HG02973 (cell line): ENCODE measurements around the gene CLDN9.
"Not testable (repeated sequence)": the region's sequence is repeated elsewhere in the genome, so short reads cannot be mapped to it uniquely, and the experiment has no call there.

Experiments
- ATAC-seq: cut with Tn5 transposase; IDR thresholded peaks from one replicate; pipeline ENCODE4 v1.9.1; 2021; ENCODE audit warnings: moderate library complexity; ENCODE audit not compliant: unreplicated experiment

CLDN9 gene

GRCh38 chr16:3052571-3053329 lies 40.0 kb downstream of the CLDN9 start:
- ATAC-seq = not testable (repeated sequence)

GRCh38 chr16:3053330-3053710 lies 40.6 kb downstream of the CLDN9 start:
- not testable (repeated sequence) for ATAC-seq

- ATAC-seq = no peak
Measured at GRCh38 chr16:3054965-3055733, 42.4 kb downstream of the CLDN9 start.

- ATAC-seq = not testable (repeated sequence)
Measured at GRCh38 chr16:3055734-3056115, 43.0 kb downstream of the CLDN9 start.

GRCh38 chr16:3056336-3057180 lies 43.8 kb downstream of the CLDN9 start:
- ATAC-seq = no peak

- ATAC-seq = no peak
Measured at GRCh38 chr16:3057181-3058138, 44.7 kb downstream of the CLDN9 start.

GRCh38 chr16:3058139-3059030 lies 45.7 kb downstream of the CLDN9 start:
- peak; percentile 22 for ATAC-seq

- ATAC-seq = peak; percentile 71
Measured at GRCh38 chr16:3059041-3059722, 46.5 kb downstream of the CLDN9 start.

- peak; percentile 3 for ATAC-seq
Measured at GRCh38 chr16:3059723-3060242, 47.1 kb downstream of the CLDN9 start.

GRCh38 chr16:3060339-3061127 lies 47.8 kb downstream of the CLDN9 start:
- no peak for ATAC-seq

GRCh38 chr16:3062553-3062952 lies 49.8 kb downstream of the CLDN9 start:
- no peak for ATAC-seq

- no peak for ATAC-seq
Measured at GRCh38 chr16:3063625-3064386, 51.1 kb downstream of the CLDN9 start.
